Measurements from ENCODE around the gene HOXA3. TPM values are rescaled to one million over a fixed set of nuclear protein-coding genes. Genes with fewer than 3 reads are reported as not detected.

HOXA3 gene
- total RNA-seq, 1 donor from 2014 or later = not detected

DNA sequence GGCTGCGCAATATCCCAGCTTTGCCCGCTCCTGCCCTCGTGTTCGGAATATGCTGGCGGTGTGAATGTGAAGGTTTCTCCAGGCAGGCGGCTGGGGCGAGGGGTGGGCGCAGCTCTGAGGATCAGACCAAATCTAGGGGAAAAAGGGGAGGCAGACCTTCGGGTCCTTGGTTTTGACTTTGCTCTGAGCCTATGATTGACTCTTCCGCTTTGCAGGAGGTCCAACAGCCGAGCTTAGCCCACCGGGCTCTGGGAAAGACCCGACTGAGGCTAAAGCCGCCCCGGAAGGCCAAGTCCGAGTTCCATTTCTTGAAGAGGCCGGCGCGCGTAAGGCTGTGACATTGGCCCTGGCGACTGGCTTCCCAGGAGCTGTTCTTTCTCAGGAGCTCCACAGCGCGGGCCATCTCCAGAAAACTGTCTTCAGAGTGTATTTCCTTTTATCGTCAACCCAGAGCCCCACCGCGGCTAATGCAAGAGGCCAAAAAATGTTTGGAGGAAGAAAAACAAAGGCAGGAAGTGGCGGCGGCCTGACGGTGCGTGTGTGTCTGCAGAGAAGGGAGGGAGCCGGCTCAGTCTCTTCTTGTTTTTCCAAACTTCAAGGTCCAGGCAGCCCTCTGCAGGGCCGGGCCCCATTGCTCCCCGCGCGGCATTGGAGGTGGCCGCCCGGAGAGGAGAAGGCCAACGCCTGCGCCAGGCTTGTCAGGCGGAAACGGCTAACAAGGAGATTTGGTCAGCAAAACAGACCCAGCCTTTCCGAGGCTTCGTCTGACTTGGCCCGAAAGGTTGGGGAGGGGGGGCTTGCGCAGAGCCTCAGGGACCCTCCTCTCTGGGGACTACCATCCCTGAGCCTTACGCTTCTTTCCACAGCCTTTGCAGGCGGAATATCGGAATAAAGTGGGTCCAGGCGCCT is 36.3 kb upstream of the HOXA3 start:
- H3K9me3 Mint-ChIP-seq (ENCODE audit: unreplicated experiment) = peaks cover 19% of the 10 kb centered on the region
- peaks cover 59% of the 10 kb centered on the region for H3K27me3 Mint-ChIP-seq (ENCODE audit: unreplicated experiment)
- H3K4me3 Mint-ChIP-seq (ENCODE audit: unreplicated experiment) = peak overlapping the region; percentile 9
- H3K27ac Mint-ChIP-seq (ENCODE audit: unreplicated experiment) = no peak overlapping the region
- peak; percentile 33 for DNase-seq
- peaks cover 3% of the 10 kb centered on the region for H3K36me3 Mint-ChIP-seq (ENCODE audit: unreplicated experiment)
- no peak for TF ChIP-seq CTCF (IDR thresholded peaks at IDR 0.05; ENCODE audit: partially characterized antibody, unreplicated experiment)
- H3K4me1 Mint-ChIP-seq (ENCODE audit: low read depth, unreplicated experiment) = peaks cover 3% of the 10 kb centered on the region

DNA sequence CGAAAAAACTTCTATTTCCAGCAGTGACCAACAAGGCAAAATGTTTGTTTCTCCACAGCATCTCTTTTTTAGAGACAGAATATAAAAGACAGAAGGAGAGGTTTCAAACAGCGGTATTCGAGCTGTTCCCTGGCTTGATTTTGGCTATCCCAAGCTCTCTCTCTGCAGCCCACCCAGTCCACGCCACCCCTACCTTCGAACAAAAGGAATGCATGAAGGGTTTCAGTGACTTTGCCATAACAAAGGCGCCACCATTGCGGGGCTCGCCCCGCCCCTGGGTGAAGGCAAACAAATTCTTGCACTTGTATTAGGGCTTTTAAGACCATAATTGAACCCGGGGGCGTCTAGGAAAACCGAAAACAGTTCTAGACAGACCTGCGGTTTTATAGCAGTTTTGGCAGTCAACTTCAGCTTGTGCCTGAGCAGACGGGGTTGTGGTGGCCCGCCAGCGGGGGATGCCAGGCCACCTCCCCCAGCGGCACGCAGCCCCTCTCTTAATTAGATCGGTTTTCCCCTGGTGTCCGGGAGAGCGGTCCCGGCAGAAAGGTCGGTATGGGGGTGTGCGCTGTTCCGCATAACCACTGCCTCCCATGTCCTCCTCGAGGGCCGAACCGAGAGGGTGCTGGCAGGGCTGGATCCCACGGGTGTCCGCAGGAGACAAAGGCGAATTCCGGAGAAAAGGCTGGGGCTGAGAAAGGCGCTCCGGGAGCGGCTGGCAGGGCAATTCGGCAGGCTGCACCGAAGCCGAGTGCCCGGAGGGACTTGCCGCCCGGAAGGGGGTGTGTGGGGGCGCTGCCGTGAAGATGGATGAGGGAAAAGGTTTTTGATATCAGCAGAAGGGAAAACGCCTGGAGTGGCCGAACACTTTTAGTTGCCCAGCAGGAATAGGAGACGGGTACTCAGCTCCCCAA is 35.3 kb upstream of the HOXA3 start:
- H3K9me3 Mint-ChIP-seq (ENCODE audit: unreplicated experiment) = peaks cover 20% of the 10 kb centered on the region
- DNase-seq = peak; percentile 20
- H3K4me3 Mint-ChIP-seq (ENCODE audit: unreplicated experiment) = peak overlapping the region; percentile 9
- H3K27ac Mint-ChIP-seq (ENCODE audit: unreplicated experiment) = no peak overlapping the region
- no peak for TF ChIP-seq CTCF (IDR thresholded peaks at IDR 0.05; ENCODE audit: partially characterized antibody, unreplicated experiment)
- H3K36me3 Mint-ChIP-seq (ENCODE audit: unreplicated experiment) = peaks cover 3% of the 10 kb centered on the region
- peaks cover 3% of the 10 kb centered on the region for H3K4me1 Mint-ChIP-seq (ENCODE audit: low read depth, unreplicated experiment)
- H3K27me3 Mint-ChIP-seq (ENCODE audit: unreplicated experiment) = peaks cover 62% of the 10 kb centered on the region

DNA sequence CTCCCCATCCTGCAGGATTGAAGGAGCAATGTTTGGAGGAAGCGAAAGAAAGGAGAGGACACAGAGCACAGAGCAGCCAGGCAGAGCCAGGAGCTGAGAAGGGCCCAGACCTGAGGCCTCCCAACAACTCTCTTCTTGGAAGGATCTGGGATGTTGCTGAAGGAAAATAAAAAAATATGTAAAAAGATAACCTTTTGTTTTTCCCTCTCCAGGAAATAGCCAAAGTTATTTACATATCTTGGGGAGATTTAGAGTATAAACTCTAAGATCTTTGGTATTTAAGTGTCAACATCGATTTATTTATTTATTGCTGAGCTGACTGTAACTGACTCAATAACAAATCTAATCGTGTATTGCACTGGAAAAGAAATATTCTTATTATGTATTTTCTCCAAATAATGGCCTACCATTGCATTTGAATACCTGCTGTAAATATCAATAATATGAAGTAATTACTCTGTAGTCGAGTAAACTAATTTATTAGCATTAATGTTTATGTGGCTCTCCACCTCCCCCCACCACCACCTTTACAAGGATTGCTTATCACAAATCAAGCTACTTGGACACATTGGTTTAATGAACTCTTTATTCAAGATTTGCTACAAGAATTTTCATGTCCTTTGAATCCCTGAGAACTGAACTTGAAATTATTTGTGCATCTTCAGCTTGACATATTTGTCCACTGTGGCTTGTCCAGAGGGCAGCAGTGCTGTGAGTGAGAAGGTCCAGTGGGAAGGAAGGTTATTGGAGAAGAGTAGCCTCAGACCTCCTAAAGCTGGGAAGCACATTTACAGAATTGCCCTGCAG is 34.5 kb upstream of the HOXA3 start:
- Mint-ChIP-seq H3K4me3 (ENCODE audit: unreplicated experiment) (no peak overlapping the region), H3K9me3 (ENCODE audit: unreplicated experiment) (peaks cover 20% of the 10 kb centered on the region), H3K36me3 (ENCODE audit: unreplicated experiment) (peaks cover 3% of the 10 kb centered on the region), H3K27me3 (ENCODE audit: unreplicated experiment) (peaks cover 65% of the 10 kb centered on the region), H3K4me1 (ENCODE audit: low read depth, unreplicated experiment) (peaks cover 3% of the 10 kb centered on the region), H3K27ac (ENCODE audit: unreplicated experiment) (no peak overlapping the region)
- TF ChIP-seq CTCF (IDR thresholded peaks at IDR 0.05; ENCODE audit: partially characterized antibody, unreplicated experiment) = no peak
- no peak for DNase-seq

DNA sequence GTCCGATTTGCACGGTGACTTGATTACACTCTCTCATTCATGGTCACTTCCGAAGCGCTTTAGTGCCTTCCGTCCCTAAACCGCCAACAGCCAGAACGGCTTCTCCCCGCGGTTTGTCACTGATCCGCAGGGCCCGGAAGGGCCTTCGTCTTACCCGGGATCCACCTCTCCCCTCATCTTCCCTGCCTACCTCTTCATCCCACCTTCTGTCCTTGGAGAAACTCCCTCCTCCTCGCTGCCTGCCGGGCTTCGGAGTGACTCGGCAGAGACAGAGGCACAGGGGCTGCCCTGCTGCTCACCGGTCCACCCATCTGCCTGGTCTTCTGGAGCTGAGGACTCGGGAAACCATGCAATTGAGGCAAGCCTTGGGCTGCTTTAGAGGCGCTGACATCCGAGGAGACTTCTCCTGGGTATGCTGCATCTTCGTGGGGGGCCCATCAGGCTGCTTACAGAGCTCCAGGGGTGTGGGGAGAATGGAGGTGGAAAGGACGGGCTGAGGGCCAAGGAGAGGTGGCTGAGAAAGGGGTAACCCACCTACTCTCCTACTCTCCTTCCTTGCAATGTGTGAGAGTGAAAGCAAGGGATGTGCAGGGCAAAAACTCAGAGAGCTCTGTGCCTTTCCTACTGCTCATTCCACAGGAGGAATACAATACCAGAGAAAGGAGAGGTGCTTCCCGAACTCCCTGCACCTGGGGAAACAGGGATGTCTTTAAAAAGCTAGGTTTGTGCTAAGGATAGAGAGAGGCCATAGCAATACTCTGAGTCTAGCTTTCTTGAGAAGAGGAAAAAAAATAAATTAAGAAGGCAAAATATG is 33.7 kb upstream of the HOXA3 start:
- H3K36me3 Mint-ChIP-seq (ENCODE audit: unreplicated experiment) = peaks cover 3% of the 10 kb centered on the region
- no peak overlapping the region for H3K4me3 Mint-ChIP-seq (ENCODE audit: unreplicated experiment)
- DNase-seq = peak; percentile 19
- no peak for TF ChIP-seq CTCF (IDR thresholded peaks at IDR 0.05; ENCODE audit: partially characterized antibody, unreplicated experiment)
- H3K27me3 Mint-ChIP-seq (ENCODE audit: unreplicated experiment) = peaks cover 62% of the 10 kb centered on the region
- no peak overlapping the region for H3K27ac Mint-ChIP-seq (ENCODE audit: unreplicated experiment)
- H3K4me1 Mint-ChIP-seq (ENCODE audit: low read depth, unreplicated experiment) = peaks cover 3% of the 10 kb centered on the region
- H3K9me3 Mint-ChIP-seq (ENCODE audit: unreplicated experiment) = peaks cover 20% of the 10 kb centered on the region
